PC-3 (cell line): ENCODE results near the gene USP11. TPM values are rescaled to one million over a fixed set of nuclear protein-coding genes. Genes with fewer than 3 reads are reported as not detected.

Experiments
- ATAC-seq: fragments of 200-7000 bp; cut with Tn5 transposase; 2 replicates; pipeline ENCODE4 v1.9.1; 2020; ENCODE audit warnings: mild to moderate bottlenecking, moderate library complexity
- BruUV-seq: library from RNA; stranded (reverse); fragments of 400-500 nt; replicated peaks from 2 replicates; lab custom pipeline; 2021; lab: Mats Ljungman, UMichigan
- CTCF ChIA-PET: fragments of 300-600 bp; sonication (Branson Sonifier 250); formaldehyde crosslinking; loops from one replicate; lab custom pipeline; 2022; ENCODE audit warnings: antibody characterized with exemption; lab: Charles Lee
- POLR2A ChIA-PET: fragments of 300-600 bp; sonication (Branson Sonifier 250); formaldehyde crosslinking; loops from one replicate; lab custom pipeline; 2022; ENCODE audit warnings: antibody characterized with exemption; ENCODE audit not compliant: unreplicated experiment; lab: Charles Lee
- DNase-seq: peaks from one replicate; pipeline ENCODE4 v3.0.0-alpha.2; 2015
- H2AFZ ChIP-seq: fragments of 300-600 bp; sonication (generic); 2 replicates; pipeline ENCODE4 v1.6.0; 2016; ENCODE audit warnings: antibody characterized with exemption, low read length
- H3F3A ChIP-seq: fragments of 300-600 bp; sonication (generic); one replicate; pipeline ENCODE4 v1.6.0; 2017; ENCODE audit warnings: antibody characterized with exemption, low read length, control low read depth, mild to moderate bottlenecking; ENCODE audit not compliant: unreplicated experiment
- H3K27ac ChIP-seq: fragments of 300-600 bp; sonication (generic); 2 replicates; pipeline ENCODE4 v1.5.1; 2016; ENCODE audit warnings: mild to moderate bottlenecking, low read length
- H3K27me3 ChIP-seq: fragments of 300-600 bp; sonication (generic); 2 replicates; pipeline ENCODE4 v1.6.1; 2016; ENCODE audit warnings: low read length, mixed read lengths
- H3K36me3 ChIP-seq: fragments of 300-600 bp; sonication (generic); 2 replicates; pipeline ENCODE4 v1.6.1; 2016; ENCODE audit warnings: low read depth, mixed run types, low read length, mixed read lengths
- H3K4me1 ChIP-seq: fragments of 300-600 bp; sonication (generic); 2 replicates; pipeline ENCODE4 v1.5.1; 2016; ENCODE audit warnings: low read length; ENCODE audit not compliant: insufficient read depth
- H3K4me2 ChIP-seq: fragments of 300-600 bp; sonication (generic); 2 replicates; pipeline ENCODE4 v1.6.0; 2016; ENCODE audit warnings: low read length
- H3K4me3 ChIP-seq: fragments of 300-600 bp; sonication (generic); 2 replicates; pipeline ENCODE4 v1.5.1; 2016; ENCODE audit warnings: mild to moderate bottlenecking, low read length, mixed read lengths
- H3K79me2 ChIP-seq: fragments of 300-600 bp; sonication (generic); 2 replicates; pipeline ENCODE4 v1.6.1; 2017; ENCODE audit warnings: low read length, mixed read lengths
- H3K9ac ChIP-seq: fragments of 300-600 bp; sonication (generic); 2 replicates; pipeline ENCODE4 v1.6.0; 2016; ENCODE audit warnings: mild to moderate bottlenecking, low read length
- H3K9me2 ChIP-seq: fragments of 300-600 bp; sonication (generic); replicated peaks from 2 replicates; pipeline ENCODE4 v1.6.1; 2016; ENCODE audit warnings: mixed run types, low read length, mixed read lengths
- H3K9me3 ChIP-seq: fragments of 300-600 bp; sonication (generic); 2 replicates; pipeline ENCODE4 v1.6.1; 2016; ENCODE audit warnings: low read length, mixed read lengths
- H4K20me1 ChIP-seq: fragments of 300-600 bp; sonication (generic); 2 replicates; pipeline ENCODE4 v1.6.1; 2016; ENCODE audit warnings: low read length, mixed read lengths
- CTCF ChIP-seq: fragments of 300-600 bp; sonication (generic); conservative IDR thresholded peaks from 2 replicates; pipeline ENCODE4 v1.5.1; 2017; ENCODE audit warnings: antibody characterized with exemption, low read depth, mild to moderate bottlenecking, low read length
- EZH2 ChIP-seq: fragments of 300-600 bp; sonication (generic); IDR thresholded peaks from one replicate; pipeline ENCODE4 v1.6.1; 2017; ENCODE audit warnings: antibody characterized with exemption, mild to moderate bottlenecking, low read length; ENCODE audit not compliant: unreplicated experiment
- EZH2phosphoT487 ChIP-seq: fragments of 300-600 bp; sonication (generic); IDR thresholded peaks from 2 replicates; pipeline ENCODE4 v1.6.1; 2018; ENCODE audit warnings: mild to moderate bottlenecking, antibody characterized with exemption, low read length, borderline replicate concordance
- intact Hi-C: fragments of 100-400 bp; cut with micrococcal nuclease; formaldehyde crosslinking; loops from 2 replicates; pipeline ENCODE4 v1.9.0; 2023
- total RNA-seq: library from RNA; depleted of rRNA; stranded (reverse); fragments of >200 nt; gene quantifications from 2 replicates; pipeline ENCODE4 v1.2.3, GENCODE V29; 2014

USP11 gene
- total RNA-seq, 1 experiment from 2014 or later = 31.3 TPM

DNA sequence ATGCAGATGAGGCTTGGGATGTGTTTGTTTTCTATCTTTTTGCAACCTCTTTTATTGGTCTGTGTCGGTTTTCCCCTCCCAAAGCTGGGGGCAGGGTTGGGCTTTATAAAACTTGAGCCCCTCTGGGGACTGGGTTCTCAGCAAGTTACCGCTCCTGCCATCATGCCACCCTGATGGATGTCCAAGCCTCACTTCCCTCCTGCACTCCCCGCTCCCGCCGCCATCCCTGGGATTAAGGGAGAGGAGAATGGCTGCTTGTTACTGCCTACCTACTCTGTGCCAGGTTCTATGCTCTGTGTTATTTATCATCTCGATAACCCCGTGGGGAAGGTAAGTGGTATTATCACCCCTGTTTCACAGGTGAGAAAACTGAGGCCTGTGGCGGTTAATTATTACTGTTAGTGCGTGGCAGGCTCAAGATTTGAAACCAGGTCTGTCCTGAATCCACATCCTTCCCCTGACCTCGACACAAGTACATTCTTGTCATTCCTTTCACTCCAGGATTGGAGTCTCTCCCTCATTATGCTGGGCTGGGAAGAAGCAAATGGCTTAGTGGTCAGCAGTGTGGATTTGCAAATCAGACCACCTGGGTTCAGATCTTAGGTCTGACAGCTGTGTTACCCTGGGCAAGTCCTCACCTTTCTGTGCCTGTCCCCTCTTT, 34.7 kb upstream of the USP11 start:
- H3K4me3 ChIP-seq = no peak overlapping the region
- peaks cover 33% of the 10 kb centered on the region for H4K20me1 ChIP-seq
- H3K4me2 ChIP-seq = no peak overlapping the region
- no peak overlapping the region for H2AFZ ChIP-seq
- no peak for TF ChIP-seq EZH2phosphoT487
- no peak for TF ChIP-seq CTCF
- no peak for TF ChIP-seq EZH2
- H3K9me3 ChIP-seq = no peaks in the 10 kb centered on the region
- H3K9me2 ChIP-seq = no peaks in the 10 kb centered on the region
- H3K27me3 ChIP-seq = no peaks in the 10 kb centered on the region
- peaks cover 41% of the 10 kb centered on the region for H3K4me1 ChIP-seq
- ChIA-PET POLR2A (no interaction called here), CTCF (no interaction called here)
- H3K27ac ChIP-seq = no peak overlapping the region
- H3K36me3 ChIP-seq = peaks cover 47% of the 10 kb centered on the region
- ATAC-seq (no peak), DNase-seq (no peak)
- no peak overlapping the region for H3K9ac ChIP-seq
- peaks cover 70% of the 10 kb centered on the region for H3K79me2 ChIP-seq
- H3F3A ChIP-seq = peaks cover 4% of the 10 kb centered on the region
- intact Hi-C loops = loop anchor here (10.0 kb wide), 1 partner anchor 457 kb away; the partner anchor contains the start of genes ELK1 and UXT
- no TSS peak for BruUV-seq

GRCh38 chrX:47198687-47199080, 34.1 kb upstream of the USP11 start:
- Histone ChIP-seq H3K9me2 (no peaks in the 10 kb centered on the region), H4K20me1 (peaks cover 33% of the 10 kb centered on the region), H3K4me2 (no peak overlapping the region), H3K4me1 (peaks cover 41% of the 10 kb centered on the region), H3K36me3 (peaks cover 50% of the 10 kb centered on the region), H3K27ac (no peak overlapping the region), H3F3A (peaks cover 4% of the 10 kb centered on the region), H3K27me3 (no peaks in the 10 kb centered on the region), H3K79me2 (peaks cover 69% of the 10 kb centered on the region), H2AFZ (no peak overlapping the region), H3K9ac (no peak overlapping the region), H3K9me3 (no peaks in the 10 kb centered on the region), H3K4me3 (no peak overlapping the region)
- no peak for ATAC-seq
- TF ChIP-seq CTCF (no peak), EZH2 (no peak), EZH2phosphoT487 (no peak)
- ChIA-PET CTCF (no interaction called here), POLR2A (no interaction called here)
- no TSS peak for BruUV-seq
- no peak for DNase-seq
- intact Hi-C loops = loop anchor here (10.0 kb wide), 1 partner anchor 456 kb away; the partner anchor contains the start of genes ELK1 and UXT

DNA sequence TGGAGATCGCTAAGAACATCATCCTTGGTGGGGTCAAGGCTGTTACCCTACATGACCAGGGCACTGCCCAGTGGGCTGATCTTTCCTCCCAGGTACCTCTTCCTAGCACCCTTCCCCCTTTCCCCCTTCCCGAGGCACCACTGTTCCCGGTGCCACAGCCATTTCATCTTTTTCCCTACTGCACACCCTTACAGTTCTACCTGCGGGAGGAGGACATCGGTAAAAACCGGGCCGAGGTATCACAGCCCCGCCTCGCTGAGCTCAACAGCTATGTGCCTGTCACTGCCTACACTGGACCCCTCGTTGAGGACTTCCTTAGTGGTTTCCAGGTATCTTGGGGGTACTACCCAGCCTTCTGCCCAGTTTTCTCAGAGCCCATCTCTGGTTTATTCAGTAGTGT, 33.5 kb upstream of the USP11 start:
- H3K9ac ChIP-seq = no peak overlapping the region
- intact Hi-C loops = loop anchor here (10.0 kb wide), 1 partner anchor 456 kb away; the partner anchor contains the start of genes ELK1 and UXT
- peaks cover 4% of the 10 kb centered on the region for H3F3A ChIP-seq
- H3K36me3 ChIP-seq = peaks cover 53% of the 10 kb centered on the region
- peaks cover 63% of the 10 kb centered on the region for H3K79me2 ChIP-seq
- H3K4me1 ChIP-seq = peaks cover 41% of the 10 kb centered on the region
- POLR2A ChIA-PET = no interaction called here
- H3K27me3 ChIP-seq = no peaks in the 10 kb centered on the region
- no peak for ATAC-seq
- CTCF ChIA-PET = no interaction called here
- H3K27ac ChIP-seq = no peak overlapping the region
- no peaks in the 10 kb centered on the region for H3K9me2 ChIP-seq
- H3K4me3 ChIP-seq = no peak overlapping the region
- peaks cover 33% of the 10 kb centered on the region for H4K20me1 ChIP-seq
- no peak overlapping the region for H2AFZ ChIP-seq
- BruUV-seq = no TSS peak
- no peaks in the 10 kb centered on the region for H3K9me3 ChIP-seq
- DNase-seq = no peak
- H3K4me2 ChIP-seq = no peak overlapping the region
- no peak for TF ChIP-seq EZH2
- no peak for TF ChIP-seq CTCF
- TF ChIP-seq EZH2phosphoT487 = no peak
